ENCODE data around the gene ARSH.
"Not testable (repeated sequence)": the region's sequence is repeated elsewhere in the genome, so short reads cannot be mapped to it uniquely, and the experiment has no call there.

Gene ARSH, protein sequence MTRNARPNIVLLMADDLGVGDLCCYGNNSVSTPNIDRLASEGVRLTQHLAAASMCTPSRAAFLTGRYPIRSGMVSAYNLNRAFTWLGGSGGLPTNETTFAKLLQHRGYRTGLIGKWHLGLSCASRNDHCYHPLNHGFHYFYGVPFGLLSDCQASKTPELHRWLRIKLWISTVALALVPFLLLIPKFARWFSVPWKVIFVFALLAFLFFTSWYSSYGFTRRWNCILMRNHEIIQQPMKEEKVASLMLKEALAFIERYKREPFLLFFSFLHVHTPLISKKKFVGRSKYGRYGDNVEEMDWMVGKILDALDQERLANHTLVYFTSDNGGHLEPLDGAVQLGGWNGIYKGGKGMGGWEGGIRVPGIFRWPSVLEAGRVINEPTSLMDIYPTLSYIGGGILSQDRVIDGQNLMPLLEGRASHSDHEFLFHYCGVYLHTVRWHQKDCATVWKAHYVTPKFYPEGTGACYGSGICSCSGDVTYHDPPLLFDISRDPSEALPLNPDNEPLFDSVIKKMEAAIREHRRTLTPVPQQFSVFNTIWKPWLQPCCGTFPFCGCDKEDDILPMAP

GRCh38 chrX:3006495-3006894 is at the start of gene ARSH:
TSS of gene ARSH (plus strand) at chrX:3006546. CDS start at chrX:3006613, 67 bp downstream.
- DNase-seq (ENCODE audit: low read depth) = no peak

DNA sequence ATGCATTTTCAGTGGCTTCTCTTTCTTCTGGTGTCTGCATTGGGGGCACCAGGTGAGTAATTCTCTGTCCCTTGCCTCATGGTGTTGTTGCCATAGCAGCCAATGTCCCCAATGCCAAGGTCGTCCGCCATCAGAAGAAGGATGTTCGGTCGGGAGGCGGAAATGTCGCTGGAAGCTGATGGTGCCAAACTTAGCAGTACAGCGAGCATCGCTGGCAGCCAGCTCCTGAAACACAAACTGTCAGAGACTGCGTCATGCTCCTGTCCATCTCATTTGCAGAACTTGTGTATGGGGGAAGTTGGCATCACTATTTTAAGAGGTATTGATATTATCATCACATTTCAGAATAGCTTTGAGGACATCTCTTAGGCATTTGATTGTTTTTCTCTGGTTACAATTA is 48.1 kb upstream of the ARSH start:
- DNase-seq (ENCODE audit: low read depth) = no peak

DNA sequence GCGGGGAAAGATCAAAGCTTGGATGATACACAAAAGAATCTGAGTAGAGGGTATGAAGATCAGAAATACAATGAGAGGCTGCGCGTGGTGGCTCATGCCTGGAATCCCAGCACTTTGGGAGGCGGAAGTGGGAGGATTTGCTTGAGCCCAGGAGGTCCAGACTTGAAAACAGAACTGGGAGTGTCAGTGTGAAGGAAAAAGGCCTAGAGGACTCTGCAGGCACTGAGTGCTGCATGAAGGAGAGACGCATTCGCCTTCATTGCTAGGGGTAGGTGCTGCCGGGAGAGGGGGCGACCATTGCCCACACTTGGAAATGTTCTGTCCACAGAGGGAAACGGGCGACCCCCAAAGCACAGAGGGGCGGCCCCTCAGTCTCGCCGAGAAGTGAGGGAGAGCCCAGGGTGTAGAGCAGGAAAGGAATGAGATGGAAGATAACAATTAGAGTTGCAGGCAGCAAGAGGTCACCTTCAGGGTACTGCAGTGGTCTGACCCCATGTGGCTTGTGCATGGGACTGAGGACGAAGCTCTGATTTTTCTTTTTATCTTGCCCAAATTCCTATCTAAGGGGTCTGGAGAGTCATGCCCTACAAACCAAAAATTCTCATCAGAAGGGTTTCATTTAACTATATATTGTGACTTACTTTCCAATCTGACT is 45.4 kb upstream of the ARSH start:
- DNase-seq (ENCODE audit: low read depth) = no peak

- no peak for DNase-seq (ENCODE audit: low read depth)
These were observed 44.0 kb upstream of the ARSH start for GRCh38 chrX:2962381-2962780.

DNA sequence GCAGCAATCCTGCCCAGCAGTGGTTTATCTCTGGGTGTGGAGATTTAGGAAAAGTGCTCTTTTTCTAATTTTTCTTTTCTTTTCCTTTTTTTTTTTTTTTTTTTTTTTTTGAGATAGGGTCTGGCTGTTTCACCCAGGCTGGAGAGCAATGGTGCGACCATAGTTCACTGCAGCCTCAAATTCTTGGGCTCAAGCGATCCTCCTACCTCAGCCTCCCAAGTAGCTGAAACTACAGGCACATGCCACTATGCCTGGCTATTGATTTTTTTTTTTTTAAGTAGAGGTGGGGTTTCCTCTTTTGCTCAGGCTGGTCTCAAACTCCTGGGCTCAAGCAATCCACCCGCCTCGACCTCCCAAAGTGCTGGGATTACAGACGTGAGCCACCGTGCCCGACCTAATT is 42.9 kb upstream of the ARSH start:
- DNase-seq (ENCODE audit: low read depth) = not testable (repeated sequence)

- DNase-seq (ENCODE audit: low read depth) = not testable (repeated sequence)
These were observed 42.2 kb upstream of the ARSH start for GRCh38 chrX:2963992-2964794.

DNA sequence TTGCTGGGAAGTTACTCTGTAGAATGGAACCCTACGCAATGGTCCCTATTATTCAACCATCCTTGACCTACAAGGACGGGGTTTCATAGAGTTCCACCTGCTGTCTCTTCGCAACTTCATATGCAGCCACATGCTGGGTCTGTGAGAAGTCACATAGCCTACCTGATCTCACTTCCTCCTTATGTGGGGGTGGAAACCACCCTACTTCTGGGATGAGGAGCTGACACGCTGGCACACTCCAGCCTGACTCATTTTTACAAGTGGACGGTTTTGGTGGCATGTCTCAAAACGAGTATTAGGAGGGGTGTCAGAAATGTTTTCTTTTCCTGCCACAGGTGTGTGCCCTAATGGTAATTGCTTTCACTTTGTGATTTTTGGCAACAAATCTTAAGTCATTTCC is 40.4 kb upstream of the ARSH start:
- no peak for DNase-seq (ENCODE audit: low read depth)

- no peak for DNase-seq (ENCODE audit: low read depth)
These were observed 39.3 kb upstream of the ARSH start for GRCh38 chrX:2967012-2967411.

GRCh38 chrX:2967584-2967983 is 38.8 kb upstream of the ARSH start:
- no peak for DNase-seq (ENCODE audit: low read depth)

DNA sequence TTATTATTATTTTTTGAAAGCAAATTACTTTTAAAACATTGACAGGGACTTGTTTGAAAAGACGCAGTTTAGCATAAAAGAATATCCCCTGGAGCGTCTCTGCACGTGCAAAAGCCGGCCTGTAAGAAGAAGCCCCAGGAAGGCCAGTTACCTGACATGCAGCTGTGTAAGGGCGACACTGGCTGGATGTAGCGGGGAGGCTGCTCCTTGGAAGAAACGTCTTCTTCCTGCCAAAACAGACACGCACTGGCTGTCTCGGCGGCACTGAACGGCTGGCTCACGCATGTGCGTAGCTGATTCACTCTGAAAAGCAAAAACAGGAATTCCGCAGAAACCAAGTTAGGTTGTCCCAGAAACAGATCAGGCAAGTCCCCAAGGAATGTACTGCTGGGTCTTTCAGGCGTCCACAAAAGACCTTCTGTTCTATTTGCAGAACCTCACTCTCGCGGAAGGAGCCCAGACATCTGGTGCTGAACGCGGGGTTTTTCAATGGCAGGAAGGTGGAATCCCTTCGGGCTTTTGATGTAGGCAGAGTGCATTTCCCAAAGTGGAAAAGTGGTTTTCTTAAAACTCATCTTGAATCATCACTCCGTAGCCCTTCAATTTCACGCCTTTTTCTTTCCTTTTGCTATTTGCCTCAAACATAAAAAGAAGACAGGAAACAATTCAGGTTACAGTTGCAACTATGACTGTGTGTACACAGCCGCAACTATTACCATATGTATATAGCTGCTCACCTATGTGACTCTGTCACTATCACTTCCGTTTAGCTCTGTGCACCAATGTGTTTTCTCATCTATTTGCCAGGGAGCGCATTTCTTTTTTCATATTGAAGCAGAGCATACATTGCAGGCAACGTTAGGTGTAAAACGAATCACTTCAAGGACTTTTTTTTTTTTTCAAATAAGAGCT is 38.1 kb upstream of the ARSH start:
- no peak for DNase-seq (ENCODE audit: low read depth)

DNA sequence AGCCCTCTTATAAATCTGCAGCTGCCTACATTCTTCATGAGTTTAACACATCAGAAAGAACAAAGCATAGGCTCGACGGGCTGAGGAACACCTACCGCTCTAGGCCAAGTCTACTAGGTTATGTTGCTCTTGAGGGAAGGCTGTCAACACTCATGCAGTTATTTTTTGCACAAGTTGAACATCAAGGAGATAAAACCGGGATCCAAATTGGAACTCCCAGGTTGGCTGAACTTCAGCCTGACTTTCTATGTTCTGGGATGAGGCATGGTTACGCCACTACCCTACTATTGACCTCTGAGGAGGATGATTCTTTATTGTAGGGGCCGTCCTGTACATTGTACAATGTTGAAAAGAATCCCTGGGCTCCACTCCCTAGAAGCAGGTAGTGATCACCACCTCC is 37.3 kb upstream of the ARSH start:
- no peak for DNase-seq (ENCODE audit: low read depth)

DNA sequence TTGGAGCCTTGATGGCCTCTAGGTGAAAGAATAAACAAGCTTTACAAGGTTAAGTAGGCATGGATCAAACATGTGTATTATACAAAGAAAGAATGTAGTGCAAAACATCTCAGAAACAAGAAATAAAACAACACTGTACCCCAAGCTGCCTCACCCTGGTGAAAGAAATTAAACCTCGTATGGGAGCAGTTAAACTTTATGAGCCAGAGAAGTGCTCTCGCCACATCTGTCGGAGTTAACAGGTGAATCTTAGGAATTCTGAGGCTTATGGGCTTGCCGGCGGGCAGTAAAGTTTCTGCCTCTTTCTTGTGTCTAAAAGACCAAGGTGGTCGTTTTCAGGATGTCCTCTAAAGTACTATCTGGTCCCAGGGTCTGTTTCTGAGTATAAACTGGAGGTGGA is 34.0 kb upstream of the ARSH start:
- DNase-seq (ENCODE audit: low read depth) = no peak

DNA sequence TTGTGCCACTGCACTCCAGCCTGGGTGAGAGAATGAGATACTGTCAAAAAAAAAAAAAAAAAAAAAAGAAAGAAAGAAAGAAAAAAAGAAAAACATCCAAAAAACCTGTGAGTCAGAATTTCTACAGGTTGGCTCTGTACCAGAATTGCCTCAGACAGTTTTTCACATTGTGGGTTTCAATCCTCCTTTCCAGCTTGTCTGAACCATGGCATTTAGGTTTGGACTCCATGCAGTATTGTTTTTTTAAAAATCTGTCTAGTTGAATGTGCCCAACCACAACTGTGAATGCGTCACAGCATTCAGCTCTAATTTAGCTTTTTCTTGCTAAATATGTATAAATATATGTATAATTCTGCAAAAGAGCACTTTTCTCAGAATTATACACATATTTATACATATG is 31.4 kb upstream of the ARSH start:
- DNase-seq (ENCODE audit: low read depth) = no peak

DNA sequence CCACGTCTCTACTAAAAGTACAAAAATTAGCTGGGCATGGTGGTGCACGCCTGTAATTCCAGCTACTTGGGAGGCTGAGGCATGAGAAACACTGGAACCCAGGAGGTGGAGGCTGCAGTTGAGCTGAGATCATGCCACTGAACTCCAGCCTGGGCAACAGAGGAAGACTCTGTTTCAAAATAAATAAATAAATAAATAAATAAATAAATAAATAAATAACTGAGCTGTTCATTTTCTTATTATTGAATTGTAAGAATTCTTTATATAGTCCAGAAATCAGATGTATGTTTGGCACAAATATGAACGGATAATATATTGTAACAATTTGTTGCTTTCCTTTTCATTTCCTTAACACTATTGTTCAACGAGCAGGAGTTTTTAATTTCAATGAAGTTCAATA is 27.7 kb upstream of the ARSH start:
- DNase-seq (ENCODE audit: low read depth) = not testable (repeated sequence)

DNA sequence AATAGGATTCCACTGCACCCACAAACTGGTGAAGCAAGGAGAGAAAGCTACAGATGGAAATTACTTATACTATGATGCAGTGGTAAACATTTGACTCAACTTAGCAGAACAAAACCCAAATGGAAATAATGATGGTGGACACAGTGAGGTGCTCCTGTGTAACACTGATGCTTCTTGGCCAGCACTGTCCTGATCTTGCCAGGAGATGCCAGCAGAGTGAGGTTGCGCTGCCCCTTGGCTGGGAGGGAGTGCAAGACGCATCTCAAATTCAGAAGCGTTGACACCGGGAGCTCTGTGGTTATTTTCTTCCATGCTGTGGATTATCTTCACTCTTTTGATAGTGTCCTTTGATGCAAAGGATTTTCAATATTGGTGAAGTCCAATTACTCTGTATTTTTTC is 22.0 kb upstream of the ARSH start:
- DNase-seq (ENCODE audit: low read depth) = no peak

DNA sequence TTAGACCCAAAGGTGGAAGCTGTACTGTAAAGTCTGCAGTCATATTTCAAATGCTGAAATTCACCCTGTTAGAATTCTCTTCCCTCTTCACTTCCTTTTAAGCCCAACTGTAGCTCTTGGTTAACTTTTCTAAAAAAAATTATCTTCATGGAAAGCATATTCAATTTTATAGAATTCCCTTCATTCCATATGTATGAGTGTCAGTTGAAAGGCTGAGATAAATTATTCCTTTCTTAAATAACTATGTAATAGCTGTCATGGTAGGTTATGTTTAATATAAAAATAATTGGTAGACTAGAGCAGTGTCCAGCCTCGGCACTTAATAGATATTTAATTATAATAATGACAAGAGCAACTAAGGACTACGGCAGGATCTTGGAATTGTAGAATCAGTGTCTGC is 16.8 kb upstream of the ARSH start:
- DNase-seq (ENCODE audit: low read depth) = no peak

GRCh38 chrX:3010532-3010931 is 4.2 kb downstream of the ARSH start:
- DNase-seq (ENCODE audit: low read depth) = no peak

DNA sequence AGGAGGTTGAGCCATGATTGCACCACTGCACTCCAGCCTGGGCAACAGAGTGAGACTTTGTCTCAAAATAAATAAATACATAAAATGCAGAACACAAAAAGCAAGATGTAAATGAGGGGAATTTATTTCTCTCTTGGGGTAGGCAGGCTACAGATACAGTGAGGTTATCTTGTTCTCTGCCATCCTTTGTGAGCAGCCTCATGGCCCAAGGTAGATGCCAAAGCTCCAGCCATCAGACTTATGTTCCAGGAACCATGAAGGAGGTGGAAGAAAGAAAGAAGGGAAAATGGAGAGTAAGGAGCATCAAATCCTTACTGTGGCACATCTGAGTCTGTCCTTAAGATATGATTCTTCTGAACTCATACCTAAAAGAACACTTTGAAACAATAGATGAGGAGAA is 11.1 kb downstream of the ARSH start:
- no peak for DNase-seq (ENCODE audit: low read depth)

- DNase-seq (ENCODE audit: low read depth) = no peak
These were observed 17.8 kb downstream of the ARSH start for GRCh38 chrX:3024176-3024575.

GRCh38 chrX:3026074-3026815 is 19.9 kb downstream of the ARSH start:
- DNase-seq (ENCODE audit: low read depth) = no peak

DNA sequence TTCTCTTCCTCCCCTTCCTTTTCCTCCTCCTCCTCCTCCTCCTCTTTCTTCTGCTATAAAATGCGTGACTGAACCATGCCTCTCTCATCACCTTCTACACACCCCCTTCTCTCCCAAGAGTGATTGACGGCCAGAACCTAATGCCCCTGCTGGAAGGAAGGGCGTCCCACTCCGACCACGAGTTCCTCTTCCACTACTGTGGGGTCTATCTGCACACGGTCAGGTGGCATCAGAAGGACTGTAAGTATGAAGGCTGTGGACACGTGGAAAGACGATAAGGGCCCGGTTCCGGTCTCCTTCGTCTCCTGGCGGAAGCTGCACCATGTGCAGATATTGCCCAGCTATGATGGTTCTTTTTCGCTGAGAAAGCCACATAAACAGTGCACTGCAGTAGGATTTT is 22.8 kb downstream of the ARSH start:
- no peak for DNase-seq (ENCODE audit: low read depth)

Data from stimulated activated CD8-positive, alpha-beta memory T cell treated with anti-CD3 and anti-CD28 coated beads, Interleukin-7, amount 100 ng/mL, for 24 hours (primary cell).